Stomach (tissue), 9 donors: ENCODE data around the gene FBRSL1. TPM values are rescaled to one million over a fixed set of nuclear protein-coding genes. Genes with fewer than 3 reads are reported as not detected.

Experiments
- DNase-seq, 2 donors: peaks; one replicate each; pipeline versions ENCODE4 v3.0.0 to v3.0.0-alpha.2; 2013 to 2019
- H3K27ac ChIP-seq, 5 donors: fragments of 200-600 bp in 4 of 5; sonication (generic) in 4 of 5; one replicate each; pipeline ENCODE4 v1.5.1; 2013 to 2019; ENCODE audit warnings: mild to moderate bottlenecking in 1 of 5, moderate library complexity in 1 of 5
- H3K27me3 ChIP-seq, 3 donors: fragments of 200-600 bp; sonication (generic); one replicate each; pipeline ENCODE4 v1.5.1; 2017 to 2019; ENCODE audit warnings: mixed run types in 1 of 3
- H3K36me3 ChIP-seq, 4 donors: fragments of 200-600 bp; sonication (generic); 1 replicate in 3 of 4; 2 replicates in 1 of 4; pipeline ENCODE4 v1.5.1; 2016 to 2019
- H3K4me1 ChIP-seq, 4 donors: fragments of 200-600 bp; sonication (generic); one replicate each; pipeline ENCODE4 v1.5.1; 2016 to 2019
- H3K4me3 ChIP-seq, 4 donors: fragments of 200-600 bp; sonication (generic) in 3 of 4; one replicate each; pipeline ENCODE4 v1.5.1; 2016 to 2019; ENCODE audit warnings: mild to moderate bottlenecking in 1 of 4
- H3K9me3 ChIP-seq, 4 donors: fragments of 200-600 bp; sonication (generic); one replicate each; pipeline ENCODE4 v1.5.1; 2016 to 2019
- EP300 ChIP-seq: sonication (generic); formaldehyde crosslinking; IDR thresholded peaks from one replicate; pipeline ENCODE4 v1.6.1; 2017; ENCODE audit warnings: antibody characterized with exemption
- POLR2A ChIP-seq, 4 donors: fragments of 450-650 bp; IDR thresholded peaks; one replicate each; pipeline ENCODE4 v1.6.1; 2016; ENCODE audit warnings: antibody characterized with exemption in 4 of 4, control low read depth in 2 of 4, mild to moderate bottlenecking in 1 of 4, moderate library complexity in 1 of 4
- POLR2AphosphoS5 ChIP-seq, 3 donors: sonication (generic); formaldehyde crosslinking; IDR thresholded peaks; one replicate each; pipeline ENCODE4 v1.6.1; 2016; ENCODE audit warnings: antibody characterized with exemption in 3 of 3
- WGBS, 5 donors: extraction: QIAGEN DNeasy Blood & Tissue Kit in 3 of 5; methylation state at CpG; one replicate each; pipeline versions ENCODE4 v1.1.5 to v1.1.7; 2013 to 2018; 5-methylcytosine and 5-hydroxymethylcytosine counted together
- intact Hi-C: fragments of 100-400 bp; cut with DNase I; formaldehyde crosslinking; loops from one replicate; pipeline ENCODE4 v1.15.1; 2023; ENCODE audit warnings: low total_unique reads
- polyA plus RNA-seq, 3 donors: library from polyadenylated mRNA; stranded (reverse); fragments of 200-250 nt; gene quantifications; one replicate each; pipeline ENCODE4 v1.2.3, GENCODE V29; 2013
- total RNA-seq, 5 donors: library from RNA; depleted of rRNA; stranded (reverse); fragments of >200 nt; gene quantifications; one replicate each; pipeline versions ENCODE4 v1.1.0 to v1.2.3, GENCODE V29; 2014 to 2016
- TF ChIP-seq, protein P1 (sequence below), 7 experiments: fragments of 450-650 bp in 4 of 7; fragments of 200-600 bp in 3 of 7; sonication (generic) in 3 of 7; IDR thresholded peaks; one replicate each; pipeline ENCODE4 v1.5.1; 2016 to 2019; ENCODE audit warnings: antibody characterized with exemption in 7 of 7, control low read depth in 2 of 7, mild to moderate bottlenecking in 1 of 7
- donor health status: healthy with polysubstance abuse.
- donor health status: Bipolar disorder and iron deficiency.
- donor health status: healthy.

Gene FBRSL1
- total and polyA plus RNA-seq, 8 donors, result 5.3 to 110 (median 15.7) TPM

DNA sequence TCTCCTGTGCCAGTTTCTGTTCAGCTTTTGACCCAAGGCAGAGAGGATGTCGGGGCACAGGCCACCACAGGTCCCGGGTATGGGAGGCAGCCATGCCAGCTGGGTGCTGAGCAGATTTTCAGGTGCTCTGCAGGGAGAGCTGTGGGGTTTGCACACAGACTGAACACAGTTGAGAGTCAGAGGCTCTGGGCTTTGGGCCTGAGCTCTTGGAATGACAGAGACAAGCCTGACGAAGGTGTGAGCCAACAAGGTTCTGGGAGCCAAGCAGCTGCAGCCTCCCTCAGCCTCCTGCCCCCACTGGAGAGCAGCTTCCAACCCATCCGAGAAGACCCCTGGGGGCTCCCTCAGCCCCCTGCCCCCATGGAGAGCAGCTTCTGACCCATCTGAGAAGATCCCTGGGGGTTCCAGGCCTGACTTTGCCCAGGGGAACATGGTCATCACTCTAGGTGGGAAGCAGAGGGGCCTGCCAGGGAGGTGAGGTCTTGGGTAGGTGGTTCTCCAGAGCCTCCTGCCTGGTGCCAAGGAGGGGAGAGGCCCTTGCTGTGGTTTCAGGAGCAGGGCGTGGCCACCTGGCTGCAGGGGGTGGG is 13.8 kb downstream of the FBRSL1 start:
- Histone ChIP-seq H3K4me3 (no peak overlapping the region), H3K4me1 (peaks cover 79 to 90% (median 89%) of the 10 kb centered on the region in 4 donors), H3K27ac (peak overlapping the region; percentile 19 to 51 (median 29)), H3K36me3 (peaks cover 5 to 9% (median 8%) of the 10 kb centered on the region in 4 donors), H3K27me3 (no peaks in the 10 kb centered on the region), H3K9me3 (no peaks in the 10 kb centered on the region)
- DNase-seq, result no peak
- intact Hi-C loops, result no loop called here
- 48 to 68% (median 57%) methylated on average over 3 to 5 of the region's 5 CpGs for WGBS, 5 donors
- TF ChIP-seq POLR2A (IDR thresholded peaks at IDR 0.05) (no peak), EP300 (no peak), POLR2AphosphoS5 (IDR thresholded peaks at IDR 0.05) (no peak)
- TF ChIP-seq, protein P1, sequence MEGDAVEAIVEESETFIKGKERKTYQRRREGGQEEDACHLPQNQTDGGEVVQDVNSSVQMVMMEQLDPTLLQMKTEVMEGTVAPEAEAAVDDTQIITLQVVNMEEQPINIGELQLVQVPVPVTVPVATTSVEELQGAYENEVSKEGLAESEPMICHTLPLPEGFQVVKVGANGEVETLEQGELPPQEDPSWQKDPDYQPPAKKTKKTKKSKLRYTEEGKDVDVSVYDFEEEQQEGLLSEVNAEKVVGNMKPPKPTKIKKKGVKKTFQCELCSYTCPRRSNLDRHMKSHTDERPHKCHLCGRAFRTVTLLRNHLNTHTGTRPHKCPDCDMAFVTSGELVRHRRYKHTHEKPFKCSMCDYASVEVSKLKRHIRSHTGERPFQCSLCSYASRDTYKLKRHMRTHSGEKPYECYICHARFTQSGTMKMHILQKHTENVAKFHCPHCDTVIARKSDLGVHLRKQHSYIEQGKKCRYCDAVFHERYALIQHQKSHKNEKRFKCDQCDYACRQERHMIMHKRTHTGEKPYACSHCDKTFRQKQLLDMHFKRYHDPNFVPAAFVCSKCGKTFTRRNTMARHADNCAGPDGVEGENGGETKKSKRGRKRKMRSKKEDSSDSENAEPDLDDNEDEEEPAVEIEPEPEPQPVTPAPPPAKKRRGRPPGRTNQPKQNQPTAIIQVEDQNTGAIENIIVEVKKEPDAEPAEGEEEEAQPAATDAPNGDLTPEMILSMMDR (IDR thresholded peaks at IDR 0.05), result no peak

DNA sequence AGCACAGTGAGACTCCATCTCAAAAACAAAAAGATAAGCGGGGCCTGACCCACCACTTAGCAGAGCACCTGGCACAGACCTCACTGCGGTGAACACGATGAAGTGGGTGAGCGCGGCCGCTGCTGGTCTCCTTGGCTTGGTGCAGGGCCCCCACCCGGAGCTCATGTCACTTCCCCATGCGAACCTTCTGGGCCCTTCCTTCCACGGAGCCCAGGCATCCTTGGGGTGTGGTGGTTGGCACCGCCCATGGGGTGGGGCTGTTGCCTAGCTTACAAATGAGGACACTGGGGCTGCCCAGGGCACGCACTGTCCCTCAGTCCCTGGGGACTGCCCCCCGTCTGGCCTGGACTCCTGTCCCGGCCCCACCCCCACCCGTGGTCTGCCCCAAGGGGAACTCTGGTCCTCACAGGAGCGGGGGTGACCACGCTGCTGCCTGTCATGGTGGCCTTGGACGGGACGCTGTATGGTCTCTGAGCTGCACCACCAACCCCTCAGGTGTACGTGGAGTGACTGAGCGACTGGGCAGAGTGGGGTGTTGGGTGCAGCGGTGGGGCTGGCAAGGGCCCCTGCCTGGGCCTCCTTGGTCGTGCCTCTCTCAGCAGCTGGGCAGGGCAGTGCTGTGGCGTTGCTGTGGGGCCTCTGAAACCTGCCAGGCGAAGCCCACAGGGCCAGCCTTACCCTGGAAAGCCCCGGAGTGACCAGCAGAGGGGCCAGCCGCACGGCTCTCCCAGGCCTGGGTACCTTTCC is 15.3 kb downstream of the FBRSL1 start:
- peaks cover 64 to 74% (median 74%) of the 10 kb centered on the region in 4 donors for H3K4me1 ChIP-seq
- DNase-seq, result peak in 1 of 2 donors; percentile 64
- H3K36me3 ChIP-seq, result peaks cover 19 to 25% (median 24%) of the 10 kb centered on the region in 4 donors
- TF ChIP-seq POLR2AphosphoS5 (IDR thresholded peaks at IDR 0.05), result no peak
- TF ChIP-seq, protein P1 (IDR thresholded peaks at IDR 0.05), result no peak
- TF ChIP-seq POLR2A (IDR thresholded peaks at IDR 0.05), result no peak
- no peak for TF ChIP-seq EP300
- H3K27ac ChIP-seq, result peak overlapping the region; percentile 49 to 79 (median 75)
- H3K27me3 ChIP-seq, result no peaks in the 10 kb centered on the region
- H3K9me3 ChIP-seq, result no peaks in the 10 kb centered on the region
- intact Hi-C loops, result no loop called here
- H3K4me3 ChIP-seq, result no peak overlapping the region
- WGBS, 5 donors, result 61 to 72% (median 69%) methylated on average over 18 to 27 of the region's 27 CpGs

DNA sequence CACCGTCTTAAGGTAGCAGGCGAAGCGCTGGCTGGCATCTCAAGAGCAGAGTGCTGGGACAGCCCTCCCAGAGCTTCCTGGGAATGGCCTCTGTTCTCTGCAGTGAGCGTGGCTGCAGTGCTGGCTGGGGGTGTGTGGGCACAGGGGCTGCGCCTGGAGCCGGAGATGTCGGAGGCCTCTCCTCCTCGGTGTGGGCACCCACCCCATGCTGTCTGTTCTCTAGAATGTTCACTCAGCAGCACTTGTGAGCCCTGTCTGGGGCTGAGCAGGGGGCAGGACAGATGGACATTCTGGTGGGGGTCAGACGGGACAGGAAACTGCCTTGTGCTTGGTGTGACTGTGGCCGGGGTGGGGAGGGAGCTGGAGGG is 15.9 kb downstream of the FBRSL1 start:
- Histone ChIP-seq H3K27ac (peak overlapping the region; percentile 49 to 79 (median 75)), H3K4me1 (peaks cover 59 to 69% (median 68%) of the 10 kb centered on the region in 4 donors), H3K9me3 (no peaks in the 10 kb centered on the region), H3K36me3 (peaks cover 19 to 30% (median 30%) of the 10 kb centered on the region in 4 donors), H3K27me3 (no peaks in the 10 kb centered on the region), H3K4me3 (no peak overlapping the region)
- WGBS, 5 donors, result 39 to 61% (median 55%) methylated on average over 2 to 10 of the region's 10 CpGs
- intact Hi-C loops, result no loop called here
- TF ChIP-seq POLR2AphosphoS5 (IDR thresholded peaks at IDR 0.05) (no peak), POLR2A (IDR thresholded peaks at IDR 0.05) (no peak), EP300 (no peak)
- TF ChIP-seq, protein P1 (IDR thresholded peaks at IDR 0.05), result no peak
- no peak for DNase-seq

DNA sequence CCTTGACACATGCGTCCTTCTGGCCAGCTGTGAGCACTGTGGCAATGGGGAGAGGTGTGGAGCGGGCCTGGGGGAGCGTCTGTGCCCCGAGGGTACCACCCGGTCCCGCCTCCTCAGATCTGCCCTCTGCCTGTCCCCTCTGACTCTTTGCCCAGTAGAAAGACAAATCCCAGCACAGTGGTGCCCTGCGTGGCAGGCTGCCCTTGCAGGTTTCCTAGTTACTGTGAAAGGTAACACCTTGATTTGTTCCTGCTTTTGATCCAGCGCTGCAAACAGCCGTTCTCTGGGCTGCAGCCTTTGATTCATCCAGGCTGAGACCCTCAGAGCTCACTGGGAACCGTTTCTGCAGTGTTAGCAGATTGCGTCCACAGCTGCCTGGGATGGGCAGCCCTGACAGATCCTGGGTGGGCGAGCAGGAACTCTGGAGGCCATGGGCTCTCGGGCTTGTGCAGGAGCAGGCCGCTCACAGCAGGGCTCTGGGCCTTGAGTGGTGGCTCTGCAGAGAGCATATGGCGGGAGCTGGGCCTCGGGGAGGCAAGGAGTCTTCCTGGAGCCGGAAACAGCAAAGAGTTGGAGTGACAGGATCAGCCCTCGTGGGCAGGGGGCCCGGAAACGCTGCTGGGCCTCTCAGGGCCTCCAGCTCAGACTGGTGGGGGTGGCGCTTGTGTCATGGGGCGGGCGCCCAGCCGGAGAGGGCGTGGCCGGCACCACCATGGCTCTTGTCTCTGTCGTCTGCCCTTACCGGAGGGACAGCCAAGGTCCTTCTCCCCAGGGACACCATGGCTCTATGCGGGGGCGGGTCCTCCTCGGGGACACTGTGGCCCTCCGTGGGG is 16.6 kb downstream of the FBRSL1 start:
- Histone ChIP-seq H3K9me3 (no peaks in the 10 kb centered on the region), H3K27me3 (no peaks in the 10 kb centered on the region), H3K36me3 (peaks cover 19 to 37% (median 37%) of the 10 kb centered on the region in 4 donors), H3K4me1 (peaks cover 52 to 63% (median 61%) of the 10 kb centered on the region in 4 donors), H3K27ac (peak overlapping the region; percentile 49 to 79 (median 75)), H3K4me3 (peak overlapping the region in 3 of 4 donors; percentile 1 to 39 (median 19))
- 16 to 39% (median 18%) methylated on average over 15 to 32 of the region's 32 CpGs for WGBS, 5 donors
- TF ChIP-seq POLR2AphosphoS5 (IDR thresholded peaks at IDR 0.05) (no peak), POLR2A (IDR thresholded peaks at IDR 0.05) (no peak), EP300 (no peak)
- TF ChIP-seq, protein P1 (IDR thresholded peaks at IDR 0.05), result no peak
- DNase-seq, result peak; percentile 76 to 96
- intact Hi-C loops, result no loop called here
